ENCODE measurements around the gene LRCH4. TPM values are rescaled to one million over a fixed set of nuclear protein-coding genes. Genes with fewer than 3 reads are reported as not detected.

Gene LRCH4
- total and polyA plus RNA-seq, 9 of the 15 experiments (the other 6 are each of a cell fraction or from before 2014, with no cell fraction given) = 0.06 to 63.3 (median 15.0) TPM

- TF ChIP-seq POLR2A (conservative IDR thresholded peaks at IDR 0.05) = peak; percentile 56
- TF ChIP-seq ZNF785 (CRISPR knock-in tag; IDR thresholded peaks at IDR 0.05) = no peak
- TF ChIP-seq MTA2 (IDR thresholded peaks at IDR 0.05; ENCODE audit: low read depth) = 0 out of 2 replicates have a peak, but pooled peaks have one; percentile 12
- peak; percentile 85 for TF ChIP-seq HBP1 (CRISPR knock-in tag; IDR thresholded peaks at IDR 0.05)
- peak; percentile 73 for TF ChIP-seq SUPT5H (IDR thresholded peaks at IDR 0.05)
- TF ChIP-seq BRD9 (IDR thresholded peaks at IDR 0.05; ENCODE audit: low read depth, partially characterized antibody) = no peak
- TF ChIP-seq PML (IDR thresholded peaks at IDR 0.05; ENCODE audit: low read length) = 0 out of 2 replicates have a peak, but pooled peaks have one; percentile 19
- peak; percentile 79 for TF ChIP-seq PHF20 (IDR thresholded peaks at IDR 0.05; ENCODE audit: partially characterized antibody)
- TF ChIP-seq ZC3H8 (IDR thresholded peaks at IDR 0.05) = peak; percentile 85; the same call in 1 of the 2 replicates
- 0 out of 2 replicates have a peak, but pooled peaks have one; percentile 53 for TF ChIP-seq TARDBP (IDR thresholded peaks at IDR 0.05)
- TF ChIP-seq SIX5 (IDR thresholded peaks at IDR 0.05; ENCODE audit: borderline replicate concordance in 1 of 2, insufficient read depth in 1 of 2, low read depth in 1 of 2, low read length in 2 of 2) = no peak
- no peak for TF ChIP-seq ZNF586 (CRISPR knock-in tag; conservative IDR thresholded peaks at IDR 0.05)
- 0 out of 2 replicates have a peak, but pooled peaks have one; percentile 63 for TF ChIP-seq THRAP3 (IDR thresholded peaks at IDR 0.05; ENCODE audit: borderline replicate concordance)
- TF ChIP-seq CBFB (CRISPR knock-in tag; IDR thresholded peaks at IDR 0.05) = no peak
- 0 out of 4 replicates have a peak, but pooled peaks of 1 of the 2 experiments have one; percentile 63 for TF ChIP-seq CSDE1 (IDR thresholded peaks at IDR 0.05)
- TF ChIP-seq TAF7 (tag; IDR thresholded peaks at IDR 0.05) = no peak
- TF ChIP-seq NELFE (IDR thresholded peaks at IDR 0.05; ENCODE audit: insufficient read depth, insufficient read length) = no peak
- no peak for TF ChIP-seq CLOCK (CRISPR knock-in tag; IDR thresholded peaks at IDR 0.05; ENCODE audit: borderline replicate concordance)
- TF ChIP-seq USF1 (CRISPR knock-in tag; IDR thresholded peaks at IDR 0.05) = no peak
- TF ChIP-seq ZFP36 (IDR thresholded peaks at IDR 0.05; ENCODE audit: low read depth, low read length, partially characterized antibody) = no peak
- TF ChIP-seq CAMTA2 (CRISPR knock-in tag; conservative IDR thresholded peaks at IDR 0.05) = no peak
- 0 out of 4 replicates have a peak, but pooled peaks of 1 of the 2 experiments have one; percentile 64 for TF ChIP-seq TEAD1 (CRISPR knock-in tag; IDR thresholded peaks at IDR 0.05)
- no peak for TF ChIP-seq SMARCE1 (IDR thresholded peaks at IDR 0.05)
- TF ChIP-seq GTF2F1 (IDR thresholded peaks at IDR 0.05; ENCODE audit: low read depth, low read length) = no peak
- peak; percentile 61 for TF ChIP-seq EHMT2 (IDR thresholded peaks at IDR 0.05)
- TF ChIP-seq TSC22D4 (tag; IDR thresholded peaks at IDR 0.05) = peak; percentile 97
- no peak for TF ChIP-seq MAFG (tag; conservative IDR thresholded peaks at IDR 0.05)
Measured at GRCh38 chr7:100580466-100581283, 5.3 kb downstream of the LRCH4 start (continued).

All from K562 (cell line).